CD14-positive monocyte (primary cell): Measurements from ENCODE around the gene JMY. TPM values are rescaled to one million over a fixed set of nuclear protein-coding genes. Genes with fewer than 3 reads are reported as not detected.

Experiments
- DNase-seq, 3 donors: peaks; one replicate each; pipeline ENCODE4 v3.0.0-alpha.2; 2011 to 2022
- H2AFZ ChIP-seq: 2 replicates; pipeline ENCODE4 v1.6.0; 2012; ENCODE audit warnings: mild to moderate bottlenecking, low read depth, low read length, inconsistent platforms; ENCODE audit not compliant: insufficient read depth, poor library complexity, severe bottlenecking
- H3K27ac ChIP-seq, 2 donors: 1 replicate in 1 of 2; 2 replicates in 1 of 2; pipeline ENCODE4 v1.5.1; 2012 to 2013; ENCODE audit warnings: low read length in 2 of 2, control low read depth in 1 of 2, inconsistent platforms in 1 of 2, low read depth in 1 of 2, mild to moderate bottlenecking in 1 of 2
- H3K27me3 ChIP-seq, 2 donors: one replicate each; pipeline versions ENCODE4 v1.6.0 to v1.6.1; 2011 to 2013; ENCODE audit warnings: low read length in 2 of 2; ENCODE audit not compliant: control insufficient read depth in 2 of 2, insufficient read depth in 2 of 2
- H3K36me3 ChIP-seq, 2 donors: replicated peaks in 1 of 2; 1 replicate in 1 of 2; 2 replicates in 1 of 2; pipeline versions ENCODE4 v1.5.1 to v1.6.1; 2012 to 2013; ENCODE audit warnings: low read length in 2 of 2, control low read depth in 1 of 2, inconsistent platforms in 1 of 2, mild to moderate bottlenecking in 1 of 2; ENCODE audit not compliant: insufficient read depth in 2 of 2, control insufficient read depth in 1 of 2
- H3K4me1 ChIP-seq, 2 donors: 1 replicate in 1 of 2; 2 replicates in 1 of 2; pipeline versions ENCODE4 v1.5.1 to v1.6.1; 2012 to 2013; ENCODE audit warnings: low read length in 2 of 2, control low read depth in 1 of 2, inconsistent platforms in 1 of 2, mild to moderate bottlenecking in 1 of 2, moderate library complexity in 1 of 2; ENCODE audit not compliant: insufficient read depth in 2 of 2, control insufficient read depth in 1 of 2
- H3K4me2 ChIP-seq: replicated peaks from 2 replicates; pipeline ENCODE3; 2012; ENCODE audit warnings: low read length, moderate library complexity, mild to moderate bottlenecking; ENCODE audit not compliant: poor library complexity, severe bottlenecking; ENCODE audit errors: extremely low read depth
- H3K4me3 ChIP-seq, 3 experiments: fragments of 200-600 bp in 1 of 3; sonication (generic) in 1 of 3; replicated peaks in 1 of 3; 1 replicate in 2 of 3; 2 replicates in 1 of 3; pipeline ENCODE4 v1.5.1; 2011 to 2013; ENCODE audit warnings: low read length in 3 of 3, mild to moderate bottlenecking in 3 of 3, control low read depth in 2 of 3, low read depth in 2 of 3, inconsistent platforms in 1 of 3, moderate library complexity in 1 of 3
- H3K79me2 ChIP-seq: 2 replicates; pipeline ENCODE4 v1.6.0; 2012; ENCODE audit warnings: mild to moderate bottlenecking, control low read depth, inconsistent platforms, low read length, moderate library complexity; ENCODE audit not compliant: insufficient read depth
- H3K9ac ChIP-seq: 2 replicates; pipeline ENCODE4 v1.6.0; 2017; ENCODE audit warnings: low read length, mild to moderate bottlenecking; ENCODE audit not compliant: insufficient read depth, poor library complexity, severe bottlenecking
- H3K9me3 ChIP-seq, 2 donors: replicated peaks in 1 of 2; 1 replicate in 1 of 2; 2 replicates in 1 of 2; pipeline versions ENCODE4 v1.5.1 to v1.6.1; 2012 to 2013; ENCODE audit warnings: low read length in 2 of 2, control low read depth in 1 of 2; ENCODE audit not compliant: control insufficient read depth in 1 of 2, insufficient read depth in 1 of 2
- H4K20me1 ChIP-seq: 2 replicates; pipeline ENCODE4 v1.6.0; 2012; ENCODE audit warnings: mild to moderate bottlenecking, low read length, control low read depth, moderate library complexity; ENCODE audit not compliant: insufficient read depth
- H3K27ac Mint-ChIP-seq, 7 donors: one replicate each; pipeline ENCODE4 v1.8.0; 2020; ENCODE audit warnings: mild to moderate bottlenecking in 7 of 7, mixed read lengths in 7 of 7, moderate library complexity in 6 of 7, inconsistent platforms in 2 of 7
- H3K27me3 Mint-ChIP-seq, 3 donors: one replicate each; pipeline ENCODE4 v1.8.0; 2021 to 2022; ENCODE audit warnings: low read depth in 3 of 3, mild to moderate bottlenecking in 3 of 3, mixed read lengths in 3 of 3, moderate library complexity in 3 of 3, inconsistent platforms in 1 of 3
- H3K36me3 Mint-ChIP-seq, 2 donors: one replicate each; pipeline ENCODE4 v1.8.0; 2020; ENCODE audit warnings: mixed read lengths in 2 of 2, inconsistent platforms in 1 of 2, mild to moderate bottlenecking in 1 of 2
- H3K4me1 Mint-ChIP-seq: one replicate; pipeline ENCODE4 v1.8.0; 2020; ENCODE audit warnings: mild to moderate bottlenecking, mixed read lengths
- H3K4me3 Mint-ChIP-seq, 2 donors: one replicate each; pipeline ENCODE4 v1.8.0; 2020; ENCODE audit warnings: mild to moderate bottlenecking in 2 of 2, mixed read lengths in 2 of 2, moderate library complexity in 1 of 2
- H3K9me3 Mint-ChIP-seq, 7 donors: one replicate each; pipeline ENCODE4 v1.8.0; 2020 to 2022; ENCODE audit warnings: mixed read lengths in 7 of 7, mild to moderate bottlenecking in 6 of 7, moderate library complexity in 6 of 7, inconsistent platforms in 2 of 7
- WGBS: methylation state at CpG from one replicate; pipeline ENCODE4 v1.1.5; 2013; ENCODE audit warnings: missing lambda C conversion rate; ENCODE audit not compliant: insufficient coverage; 5-methylcytosine and 5-hydroxymethylcytosine counted together
- intact Hi-C, 2 donors: fragments of 100-400 bp; cut with micrococcal nuclease; formaldehyde crosslinking; loops; one replicate each; pipeline versions ENCODE4 v1.15.0 to v1.15.1; 2023
- polyA plus RNA-seq, 3 donors: library from polyadenylated mRNA; depleted of rRNA in 1 of 3; unstranded in 2 of 3; stranded (reverse) in 1 of 3; fragments of 300-500 nt in 2 of 3; fragments of >200 nt in 1 of 3; fragmentation: Illumina TruSeq in 2 of 3; gene quantifications; 1 replicate in 2 of 3; 2 replicates in 1 of 3; pipeline ENCODE4 v1.2.3, GENCODE V29; 2012 to 2021
- TF ChIP-seq, protein P1 (sequence below): fragments of 200-600 bp; IDR thresholded peaks from one replicate; pipeline ENCODE4 v1.8.0; 2022; ENCODE audit warnings: antibody characterized with exemption, mild to moderate bottlenecking

Gene JMY
- polyA plus RNA-seq, 3 donors, result 0.60 to 1.6 (median 1.1) TPM

DNA sequence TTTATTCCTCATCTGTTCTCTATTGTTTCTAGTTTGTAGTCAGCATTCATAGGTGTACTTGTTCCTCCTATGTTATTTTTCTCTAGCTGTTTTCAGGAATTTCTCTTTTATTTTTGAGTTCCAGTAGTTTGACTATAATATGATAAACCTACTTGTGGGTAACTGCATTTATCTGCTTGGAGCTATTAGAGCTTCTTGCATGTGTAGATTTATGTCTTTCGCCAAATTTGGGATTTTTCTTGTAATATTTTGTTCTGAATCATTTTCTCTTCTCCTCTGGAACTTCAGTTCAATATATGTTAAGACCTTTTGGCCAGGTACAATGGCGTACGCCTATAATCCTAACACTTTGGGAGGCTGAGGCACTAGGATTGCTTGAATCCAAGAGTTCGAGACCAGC is 37.4 kb downstream of the JMY start:
- Mint-ChIP-seq H3K4me1 (peaks cover 4% of the 10 kb centered on the region), H3K9me3 (peaks cover 2 to 10% (median 4%) of the 10 kb centered on the region in 7 donors), H3K27me3 (no peaks in the 10 kb centered on the region), H3K27ac (no peak overlapping the region), H3K4me3 (no peak overlapping the region), H3K36me3 (peaks cover 1 to 2% of the 10 kb centered on the region in 2 donors)
- Histone ChIP-seq H4K20me1 (peaks cover 7% of the 10 kb centered on the region), H3K27me3 (no peaks in the 10 kb centered on the region), H3K9ac (no peak overlapping the region), H3K9me3 (peaks cover 0 to 9% of the 10 kb centered on the region in 2 donors), H2AFZ (no peak overlapping the region), H3K4me1 (no peaks in the 10 kb centered on the region), H3K27ac (no peak overlapping the region), H3K4me3 (no peak overlapping the region), H3K79me2 (no peaks in the 10 kb centered on the region), H3K4me2 (no peak overlapping the region), H3K36me3 (no peaks in the 10 kb centered on the region)
- intact Hi-C loops, result no loop called here
- DNase-seq, result no peak
- TF ChIP-seq, protein P1, sequence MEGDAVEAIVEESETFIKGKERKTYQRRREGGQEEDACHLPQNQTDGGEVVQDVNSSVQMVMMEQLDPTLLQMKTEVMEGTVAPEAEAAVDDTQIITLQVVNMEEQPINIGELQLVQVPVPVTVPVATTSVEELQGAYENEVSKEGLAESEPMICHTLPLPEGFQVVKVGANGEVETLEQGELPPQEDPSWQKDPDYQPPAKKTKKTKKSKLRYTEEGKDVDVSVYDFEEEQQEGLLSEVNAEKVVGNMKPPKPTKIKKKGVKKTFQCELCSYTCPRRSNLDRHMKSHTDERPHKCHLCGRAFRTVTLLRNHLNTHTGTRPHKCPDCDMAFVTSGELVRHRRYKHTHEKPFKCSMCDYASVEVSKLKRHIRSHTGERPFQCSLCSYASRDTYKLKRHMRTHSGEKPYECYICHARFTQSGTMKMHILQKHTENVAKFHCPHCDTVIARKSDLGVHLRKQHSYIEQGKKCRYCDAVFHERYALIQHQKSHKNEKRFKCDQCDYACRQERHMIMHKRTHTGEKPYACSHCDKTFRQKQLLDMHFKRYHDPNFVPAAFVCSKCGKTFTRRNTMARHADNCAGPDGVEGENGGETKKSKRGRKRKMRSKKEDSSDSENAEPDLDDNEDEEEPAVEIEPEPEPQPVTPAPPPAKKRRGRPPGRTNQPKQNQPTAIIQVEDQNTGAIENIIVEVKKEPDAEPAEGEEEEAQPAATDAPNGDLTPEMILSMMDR, result no peak
- 100% methylated on average over 1 of the region's 4 CpGs for WGBS

- no peak overlapping the region for H3K4me3 Mint-ChIP-seq
- Histone ChIP-seq H3K4me2 (no peak overlapping the region), H2AFZ (no peak overlapping the region), H3K9me3 (no peaks in the 10 kb centered on the region), H4K20me1 (no peaks in the 10 kb centered on the region), H3K27ac (no peak overlapping the region), H3K9ac (no peak overlapping the region), H3K36me3 (no peaks in the 10 kb centered on the region), H3K4me3 (no peak overlapping the region), H3K27me3 (no peaks in the 10 kb centered on the region), H3K4me1 (no peaks in the 10 kb centered on the region), H3K79me2 (no peaks in the 10 kb centered on the region)
- intact Hi-C loops, result loop anchor here in 1 of 2 donors (5.0 kb wide), 1 partner anchor 43 kb away; no protein-coding TSS in a partner anchor
- peaks cover 14 to 18% of the 10 kb centered on the region in 2 donors for H3K36me3 Mint-ChIP-seq
- peak in 2 of 3 donors; percentile 7 to 19 for DNase-seq
- no peak overlapping the region for H3K27ac Mint-ChIP-seq
- TF ChIP-seq, protein P1, result no peak
- H3K4me1 Mint-ChIP-seq, result peaks cover 6% of the 10 kb centered on the region
- no peaks in the 10 kb centered on the region for H3K9me3 Mint-ChIP-seq
- no peaks in the 10 kb centered on the region for H3K27me3 Mint-ChIP-seq
- WGBS, result no CpG with 5 or more reads among the region's 3 CpGs
These were observed 48.9 kb downstream of the JMY start for GRCh38 chr5:79284846-79285245.
